NCI-H2227 (cell line): Measurements from ENCODE around the gene ADGRF1.
"Not testable (repeated sequence)": the region's sequence is repeated elsewhere in the genome, so short reads cannot be mapped to it uniquely, and the experiment has no call there.

Experiments
- DNase-seq: peaks from one replicate; lab custom pipeline; 2025; ENCODE audit not compliant: unreplicated experiment; lab: John Stamatoyannopoulos, UW

The ADGRF1 gene

GRCh38 chr6:47061309-47062300, 19.5 kb upstream of the ADGRF1 start:
- no peak for DNase-seq

GRCh38 chr6:47059216-47059885, 17.2 kb upstream of the ADGRF1 start:
- no peak for DNase-seq

- DNase-seq: no peak
These were observed 15.9 kb upstream of the ADGRF1 start for GRCh38 chr6:47057830-47058540.

DNA sequence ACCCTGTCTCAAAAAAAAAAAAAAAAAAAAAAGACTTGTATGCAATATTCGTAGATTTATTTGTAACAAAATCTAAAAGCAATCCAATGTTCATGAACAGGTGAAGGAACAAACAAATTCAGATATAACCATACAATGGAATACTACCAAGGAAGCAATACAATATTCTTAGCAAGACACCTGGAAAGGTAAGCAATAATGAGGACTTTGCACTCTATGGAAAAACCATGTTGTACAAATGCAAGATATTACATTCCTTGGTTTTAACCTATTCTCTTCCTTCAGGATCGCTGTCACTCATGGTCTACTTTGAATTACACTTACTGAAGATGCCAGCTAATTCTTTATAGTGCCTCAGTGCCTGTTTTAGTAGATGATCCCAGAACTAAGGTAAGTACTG, 14.7 kb upstream of the ADGRF1 start:
- DNase-seq: no peak

- not testable (repeated sequence) for DNase-seq
These were observed 12.2 kb upstream of the ADGRF1 start for GRCh38 chr6:47054302-47054701.

- no peak for DNase-seq
These were observed 6.5 kb upstream of the ADGRF1 start for GRCh38 chr6:47048638-47049037.

DNA sequence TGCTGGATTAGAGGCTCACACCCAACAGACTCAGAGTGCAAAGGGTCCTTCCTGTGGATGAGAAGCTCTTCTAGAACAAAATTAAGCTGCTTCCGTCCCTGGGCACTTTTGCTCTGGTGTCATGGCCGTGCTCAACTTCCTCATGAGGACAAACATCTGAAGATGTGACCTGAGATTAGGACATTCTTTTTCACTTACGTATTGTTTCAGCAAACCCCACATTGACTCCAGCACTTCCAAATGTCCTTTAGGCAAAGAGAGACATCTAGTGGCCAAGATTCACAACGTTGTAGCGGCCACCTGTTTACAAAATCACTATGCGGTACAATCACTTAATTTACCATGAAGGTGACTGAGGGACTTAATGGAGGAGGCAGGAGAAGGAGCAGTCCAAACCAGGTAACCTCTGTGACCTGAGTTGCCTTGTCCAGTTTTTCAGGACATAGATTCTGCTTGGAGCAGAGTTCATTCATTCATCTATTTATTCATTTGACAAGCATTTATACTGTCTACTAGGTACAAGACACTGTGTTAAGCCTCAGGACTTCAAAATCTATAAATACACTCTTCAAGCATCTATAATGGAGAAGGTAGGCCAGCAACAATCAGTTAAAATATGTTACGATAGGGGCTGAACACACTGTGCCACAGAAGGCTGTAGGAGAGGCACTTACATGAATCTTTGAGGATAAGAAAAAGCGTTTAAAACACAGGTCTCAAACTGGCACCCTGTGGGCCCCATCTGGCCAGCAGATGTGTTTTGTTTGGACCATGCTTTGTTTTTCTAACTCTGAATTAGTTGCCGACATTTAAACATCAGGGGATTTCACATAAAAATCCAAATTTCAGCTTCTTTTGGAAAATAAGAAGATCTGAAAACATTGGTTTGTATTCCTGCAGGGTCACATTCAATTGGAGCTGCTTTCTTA, 5.6 kb upstream of the ADGRF1 start:
- DNase-seq: peak; percentile 55

- DNase-seq: no peak
These were observed 5.0 kb upstream of the ADGRF1 start for GRCh38 chr6:47047097-47047478.

DNA sequence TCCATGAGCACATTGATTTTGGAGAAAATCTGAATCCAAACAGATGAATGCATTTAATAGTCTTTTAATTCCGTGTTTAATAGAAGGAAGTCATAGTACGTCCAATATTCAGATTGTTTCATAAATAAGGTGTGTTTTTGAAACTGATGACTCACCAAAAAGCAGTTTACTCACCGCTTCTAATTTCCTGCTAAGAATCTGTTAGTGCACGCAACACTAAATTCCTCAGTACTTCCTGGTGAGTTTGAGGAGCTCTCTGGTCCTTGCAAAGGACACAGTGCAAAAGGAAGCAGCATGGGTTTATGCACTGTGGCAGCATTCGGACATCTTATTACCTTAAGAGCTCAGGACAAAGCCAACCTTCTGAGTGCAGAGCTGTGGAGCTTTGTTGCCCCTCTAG, 2.3 kb upstream of the ADGRF1 start:
- DNase-seq: no peak

GRCh38 chr6:47043286-47043685, 1.2 kb upstream of the ADGRF1 start:
- DNase-seq: no peak

DNA sequence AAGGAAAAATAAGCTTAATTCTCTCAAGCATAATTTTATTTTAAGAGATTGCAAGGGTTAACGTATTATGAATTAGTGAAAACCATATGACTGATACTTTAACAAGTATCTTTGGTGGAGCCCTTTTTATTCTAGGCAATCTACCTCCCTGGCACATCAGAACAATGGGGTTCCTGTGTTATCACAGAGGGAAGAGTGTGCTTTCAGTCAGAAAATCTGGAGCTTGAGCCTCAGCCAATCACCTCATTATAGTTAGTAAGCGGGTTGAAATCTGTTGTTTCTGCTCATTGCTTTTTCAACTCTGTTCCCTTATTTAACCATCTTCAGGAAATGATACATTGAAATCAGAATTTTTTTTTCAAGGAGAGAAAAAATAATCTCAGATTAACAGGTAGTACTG, 391 bp downstream of the ADGRF1 start:
- no peak for DNase-seq

DNA sequence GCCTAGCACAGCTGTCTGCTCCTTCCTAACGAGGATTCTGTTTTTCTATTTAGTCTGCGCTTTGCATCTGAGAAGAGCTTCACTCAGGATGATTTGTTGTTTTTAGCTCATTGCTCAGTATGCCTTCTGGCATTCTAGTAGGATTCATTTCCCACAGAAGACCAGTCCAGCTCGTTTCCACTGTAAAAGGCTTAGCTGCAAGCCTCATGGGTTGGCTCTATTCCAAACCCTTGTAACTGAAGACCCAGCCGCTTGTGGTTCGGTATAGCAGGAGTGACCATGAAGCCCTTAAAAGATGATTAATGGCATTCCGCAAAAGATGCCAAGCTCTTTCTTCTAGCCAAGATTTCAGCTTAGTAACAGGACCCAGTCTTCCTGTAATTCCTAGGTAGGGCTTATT, 7.2 kb downstream of the ADGRF1 start:
- peak; percentile 70 for DNase-seq

- no peak for DNase-seq
These were observed 7.7 kb downstream of the ADGRF1 start for GRCh38 chr6:47034421-47034820.

DNA sequence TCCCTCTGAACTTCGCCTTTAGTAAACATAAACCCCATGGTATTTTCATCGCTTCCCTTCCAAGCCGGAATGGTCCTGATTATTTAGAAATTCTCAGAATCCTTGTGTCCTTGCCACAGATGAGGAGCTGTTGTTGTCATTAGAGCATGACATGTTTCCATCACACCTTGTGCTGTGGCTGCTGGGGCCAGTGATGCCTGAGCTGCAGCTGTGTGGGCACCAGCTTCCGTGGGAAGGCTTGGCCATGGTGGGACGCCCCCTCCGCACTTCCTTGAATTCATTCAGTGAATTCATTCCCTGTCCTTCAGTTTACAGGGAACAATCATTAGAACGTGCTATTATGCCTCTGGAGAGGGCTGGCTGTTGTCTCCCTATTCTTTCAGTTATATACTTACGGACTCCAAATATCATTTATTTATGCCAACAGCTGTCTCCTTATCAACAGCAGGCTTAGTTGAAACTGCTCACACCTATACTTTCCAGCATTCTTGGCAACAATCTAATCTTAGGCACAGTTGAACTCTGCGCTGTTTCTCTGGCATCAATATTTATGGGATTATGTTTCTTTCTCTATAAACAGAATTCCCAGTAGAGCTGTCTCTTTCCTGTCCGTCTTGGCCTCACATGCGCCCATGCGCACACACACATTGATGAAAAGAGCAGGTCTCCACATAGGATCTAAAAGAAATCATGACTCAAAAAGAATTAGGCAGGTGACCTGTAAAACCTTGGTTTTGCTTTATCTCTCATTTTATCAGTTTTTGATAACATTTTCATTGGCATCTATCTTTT, 9.0 kb downstream of the ADGRF1 start:
- peak; percentile 3 for DNase-seq

DNA sequence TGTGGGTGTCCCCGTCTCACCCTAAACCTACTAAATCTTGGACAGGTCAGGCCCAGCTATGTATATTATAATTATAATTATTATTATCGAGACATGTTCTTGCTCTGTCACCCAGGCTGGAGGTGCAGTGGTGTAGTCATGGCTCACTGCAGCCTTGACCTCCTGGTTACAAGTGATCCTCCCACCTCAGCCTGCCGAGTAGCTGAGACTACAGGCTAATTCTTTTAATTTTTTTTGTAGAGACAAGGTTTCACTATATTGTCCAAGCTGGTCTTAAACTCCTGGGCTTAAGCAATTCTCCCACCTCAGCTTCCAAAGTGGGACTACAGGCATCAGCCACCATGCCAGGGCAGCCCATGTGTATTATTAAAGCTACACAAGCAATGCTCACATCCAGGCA, 10.5 kb downstream of the ADGRF1 start:
- DNase-seq: no peak

DNA sequence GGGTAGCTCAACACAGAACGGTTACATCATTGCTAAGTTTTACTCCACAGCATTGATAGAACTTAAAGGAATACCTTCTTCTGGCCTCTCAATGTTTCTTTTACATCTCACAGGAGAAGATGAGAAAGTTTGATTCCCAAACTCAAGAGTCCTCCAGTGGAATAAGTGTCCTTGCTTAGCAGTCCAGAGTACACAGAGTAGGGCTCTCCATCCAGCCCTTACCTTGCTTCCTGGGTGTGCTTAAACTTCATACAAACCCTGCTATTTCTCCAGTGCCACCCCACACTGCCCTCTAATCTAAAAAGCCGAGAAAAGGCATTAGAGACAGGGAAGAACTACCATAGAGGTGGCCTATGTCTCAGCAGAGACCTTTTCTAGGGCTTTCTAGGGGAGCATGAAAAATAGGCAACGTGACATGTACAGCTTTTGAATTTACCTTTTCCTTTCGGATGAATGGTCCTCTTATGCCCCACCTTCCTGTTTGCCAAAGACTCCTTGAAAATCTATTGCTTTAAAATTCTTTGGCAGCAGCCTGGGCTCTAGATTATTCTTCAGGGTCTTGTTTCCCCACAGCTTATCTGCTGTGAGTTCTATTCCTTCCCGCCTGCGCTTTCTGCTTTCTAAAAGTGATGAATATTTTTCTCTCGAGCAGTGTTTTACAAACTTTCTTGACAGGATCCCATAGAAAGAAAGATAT, 12.1 kb downstream of the ADGRF1 start:
- no peak for DNase-seq

DNA sequence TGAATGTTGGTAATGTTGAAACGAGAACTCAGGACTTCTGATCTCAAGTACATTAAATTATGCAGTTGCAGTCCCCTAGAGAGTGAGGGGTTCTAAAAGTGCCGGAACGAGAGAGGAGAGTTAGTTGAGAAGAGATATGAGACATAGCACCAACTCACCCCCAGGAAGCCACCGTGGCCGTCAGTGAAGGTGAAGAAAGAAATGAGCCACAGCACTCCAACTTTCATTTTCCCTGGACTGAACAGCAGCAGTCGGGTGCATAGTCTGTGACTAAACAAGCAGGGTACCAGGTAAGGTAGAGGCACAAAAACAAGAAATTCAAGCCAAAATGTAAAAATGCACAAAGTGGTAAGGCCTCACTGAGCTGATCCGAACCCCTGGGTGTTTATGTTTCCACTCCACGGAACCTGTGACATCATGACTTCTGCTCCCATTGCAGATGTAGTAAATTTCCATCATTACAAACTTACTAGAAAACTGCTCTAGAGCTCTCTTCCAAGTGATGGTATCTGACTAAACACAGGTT, 13.2 kb downstream of the ADGRF1 start:
- DNase-seq: no peak

DNA sequence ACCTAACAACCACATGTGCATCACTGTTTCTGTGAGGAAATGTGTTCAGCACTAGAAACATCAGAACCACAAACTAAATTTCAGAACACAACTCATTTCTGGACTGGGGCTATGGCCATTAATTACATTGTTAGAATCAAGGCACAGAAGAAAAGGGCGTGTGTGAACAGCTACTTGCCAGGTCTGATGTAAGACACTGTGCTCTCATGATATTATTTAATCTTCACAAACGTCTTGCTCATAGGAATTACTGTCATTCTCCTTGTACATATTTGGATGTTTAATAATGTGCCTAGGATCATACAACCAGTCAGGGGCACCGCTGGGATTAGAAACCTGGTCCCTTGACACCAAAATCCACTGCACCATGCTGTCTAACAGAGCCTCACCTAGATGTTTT, 14.8 kb downstream of the ADGRF1 start:
- no peak for DNase-seq

GRCh38 chr6:47026679-47027078, 15.5 kb downstream of the ADGRF1 start:
- no peak for DNase-seq
